ENCODE measurements around the gene KIF15. TPM values are rescaled to one million over a fixed set of nuclear protein-coding genes. Genes with fewer than 3 reads are reported as not detected.

The KIF15 gene
- total RNA-seq, 1 donor, result 9.9 TPM

GRCh38 chr3:44761101-44761423 is 532 bp upstream of the KIF15 start:
- H3K4me3 ChIP-seq (ENCODE audit: low read depth, low read length), result peak overlapping the region; percentile 91
- no peak for TF ChIP-seq CTCF (IDR thresholded peaks at IDR 0.05; ENCODE audit: insufficient read depth, low read depth, low read length)
- DNase-seq (ENCODE audit: low read depth), result no peak

- peak overlapping the region; percentile 91 for H3K4me3 ChIP-seq (ENCODE audit: low read depth, low read length)
- TF ChIP-seq CTCF (IDR thresholded peaks at IDR 0.05; ENCODE audit: insufficient read depth, low read depth, low read length), result no peak
- DNase-seq (ENCODE audit: low read depth), result peak; percentile 17
Observed at GRCh38 chr3:44762170-44762677, 630 bp downstream of the KIF15 start.

GRCh38 chr3:44762690-44763089 is 1.1 kb downstream of the KIF15 start:
- H3K4me3 ChIP-seq (ENCODE audit: low read depth, low read length), result peak overlapping the region; percentile 91
- TF ChIP-seq CTCF (IDR thresholded peaks at IDR 0.05; ENCODE audit: insufficient read depth, low read depth, low read length), result no peak
- no peak for DNase-seq (ENCODE audit: low read depth)

- no peak for TF ChIP-seq CTCF (IDR thresholded peaks at IDR 0.05; ENCODE audit: insufficient read depth, low read depth, low read length)
- no peak overlapping the region for H3K4me3 ChIP-seq (ENCODE audit: low read depth, low read length)
- no peak for DNase-seq (ENCODE audit: low read depth)
Observed at GRCh38 chr3:44764248-44764647, 2.7 kb downstream of the KIF15 start.

- DNase-seq (ENCODE audit: low read depth), result no peak
- no peak for TF ChIP-seq CTCF (IDR thresholded peaks at IDR 0.05; ENCODE audit: insufficient read depth, low read depth, low read length)
- no peak overlapping the region for H3K4me3 ChIP-seq (ENCODE audit: low read depth, low read length)
Observed at GRCh38 chr3:44771424-44772098, 10.0 kb downstream of the KIF15 start.

GRCh38 chr3:44772099-44772442 is 10.5 kb downstream of the KIF15 start:
- TF ChIP-seq CTCF (IDR thresholded peaks at IDR 0.05; ENCODE audit: insufficient read depth, low read depth, low read length), result no peak
- no peak overlapping the region for H3K4me3 ChIP-seq (ENCODE audit: low read depth, low read length)
- DNase-seq (ENCODE audit: low read depth), result no peak

GRCh38 chr3:44782891-44783290 is 21.3 kb downstream of the KIF15 start:
- DNase-seq (ENCODE audit: low read depth), result no peak
- TF ChIP-seq CTCF (IDR thresholded peaks at IDR 0.05; ENCODE audit: insufficient read depth, low read depth, low read length), result no peak

More at GRCh38 chr3:44782891-44783290, 21.3 kb downstream of the KIF15 start:
- H3K4me3 ChIP-seq (ENCODE audit: low read depth, low read length), result no peak overlapping the region

Data from fibroblast of villous mesenchyme (primary cell).